Measurements from ENCODE around the gene UBALD1.

DNA sequence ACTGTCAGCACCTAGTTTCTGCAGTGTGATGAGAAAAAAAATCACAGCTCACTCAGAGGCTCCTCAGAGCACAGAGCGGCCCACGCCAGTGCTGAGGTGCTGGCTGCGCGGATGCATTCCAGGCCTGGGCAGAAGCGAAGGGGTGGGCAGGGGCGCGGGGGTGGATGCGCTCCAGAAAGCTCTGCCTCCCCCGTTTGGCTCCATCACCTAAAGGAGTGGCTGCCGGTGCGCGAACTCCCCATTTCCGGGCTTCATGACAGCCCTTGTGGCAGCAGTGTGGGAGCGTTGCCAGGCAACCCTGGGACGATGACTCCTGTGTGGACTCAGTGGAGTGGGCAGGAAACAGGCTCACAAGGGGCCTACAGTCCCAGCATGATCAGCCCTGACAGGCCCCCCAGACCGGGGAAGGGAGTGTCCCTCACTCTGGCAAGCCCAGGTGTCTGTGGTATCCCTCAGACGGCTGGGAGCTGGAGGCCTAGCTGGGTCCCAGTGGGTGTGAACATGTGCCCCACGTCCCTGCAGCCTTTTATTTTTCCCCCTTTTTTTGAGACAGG, 45.8 kb upstream of the UBALD1 start:
- TF ChIP-seq, protein P1, sequence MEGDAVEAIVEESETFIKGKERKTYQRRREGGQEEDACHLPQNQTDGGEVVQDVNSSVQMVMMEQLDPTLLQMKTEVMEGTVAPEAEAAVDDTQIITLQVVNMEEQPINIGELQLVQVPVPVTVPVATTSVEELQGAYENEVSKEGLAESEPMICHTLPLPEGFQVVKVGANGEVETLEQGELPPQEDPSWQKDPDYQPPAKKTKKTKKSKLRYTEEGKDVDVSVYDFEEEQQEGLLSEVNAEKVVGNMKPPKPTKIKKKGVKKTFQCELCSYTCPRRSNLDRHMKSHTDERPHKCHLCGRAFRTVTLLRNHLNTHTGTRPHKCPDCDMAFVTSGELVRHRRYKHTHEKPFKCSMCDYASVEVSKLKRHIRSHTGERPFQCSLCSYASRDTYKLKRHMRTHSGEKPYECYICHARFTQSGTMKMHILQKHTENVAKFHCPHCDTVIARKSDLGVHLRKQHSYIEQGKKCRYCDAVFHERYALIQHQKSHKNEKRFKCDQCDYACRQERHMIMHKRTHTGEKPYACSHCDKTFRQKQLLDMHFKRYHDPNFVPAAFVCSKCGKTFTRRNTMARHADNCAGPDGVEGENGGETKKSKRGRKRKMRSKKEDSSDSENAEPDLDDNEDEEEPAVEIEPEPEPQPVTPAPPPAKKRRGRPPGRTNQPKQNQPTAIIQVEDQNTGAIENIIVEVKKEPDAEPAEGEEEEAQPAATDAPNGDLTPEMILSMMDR (IDR thresholded peaks at IDR 0.05) = no peak
- no peak for TF ChIP-seq POLR2A (IDR thresholded peaks at IDR 0.05)

All from esophagus squamous epithelium (tissue), 4 donors.